HG02981 (cell line): ENCODE data around the gene HOXB6.

Source experiments
- ATAC-seq: cut with Tn5 transposase; IDR thresholded peaks from one replicate; pipeline ENCODE4 v1.9.1; 2021; ENCODE audit warnings: mild to moderate bottlenecking, moderate library complexity; ENCODE audit not compliant: unreplicated experiment

Gene HOXB6

GRCh38 chr17:48556229-48556575, 48.6 kb downstream of the HOXB6 start:
- ATAC-seq, result no peak

- ATAC-seq, result no peak
Observed at GRCh38 chr17:48555258-48556228, 49.2 kb downstream of the HOXB6 start.

- no peak for ATAC-seq
Observed at GRCh38 chr17:48554412-48555257, 50.2 kb downstream of the HOXB6 start.

GRCh38 chr17:48553826-48554225, 51.0 kb downstream of the HOXB6 start:
- no peak for ATAC-seq

GRCh38 chr17:48553190-48553547, 51.6 kb downstream of the HOXB6 start:
- no peak for ATAC-seq

GRCh38 chr17:48552466-48553189, 52.2 kb downstream of the HOXB6 start:
- no peak for ATAC-seq

GRCh38 chr17:48551596-48552465, 53.0 kb downstream of the HOXB6 start:
- no peak for ATAC-seq

GRCh38 chr17:48551214-48551555, 53.6 kb downstream of the HOXB6 start:
- ATAC-seq, result no peak

GRCh38 chr17:48550502-48551213, 54.1 kb downstream of the HOXB6 start:
- ATAC-seq, result no peak

GRCh38 chr17:48549914-48550501, 54.8 kb downstream of the HOXB6 start:
- ATAC-seq, result no peak

GRCh38 chr17:48549281-48549630, 55.5 kb downstream of the HOXB6 start:
- ATAC-seq, result no peak

- ATAC-seq, result no peak
Observed at GRCh38 chr17:48548523-48549280, 56.1 kb downstream of the HOXB6 start.

GRCh38 chr17:48547808-48548522, 56.8 kb downstream of the HOXB6 start:
- ATAC-seq, result no peak

- ATAC-seq, result no peak
Observed at GRCh38 chr17:48546924-48547807, 57.6 kb downstream of the HOXB6 start.

GRCh38 chr17:48546137-48546923, 58.5 kb downstream of the HOXB6 start:
- ATAC-seq, result no peak
